ENCODE data around the gene SLC43A1.
"Not testable (repeated sequence)": the region's sequence is repeated elsewhere in the genome, so short reads cannot be mapped to it uniquely, and the experiment has no call there.

SLC43A1 gene

DNA sequence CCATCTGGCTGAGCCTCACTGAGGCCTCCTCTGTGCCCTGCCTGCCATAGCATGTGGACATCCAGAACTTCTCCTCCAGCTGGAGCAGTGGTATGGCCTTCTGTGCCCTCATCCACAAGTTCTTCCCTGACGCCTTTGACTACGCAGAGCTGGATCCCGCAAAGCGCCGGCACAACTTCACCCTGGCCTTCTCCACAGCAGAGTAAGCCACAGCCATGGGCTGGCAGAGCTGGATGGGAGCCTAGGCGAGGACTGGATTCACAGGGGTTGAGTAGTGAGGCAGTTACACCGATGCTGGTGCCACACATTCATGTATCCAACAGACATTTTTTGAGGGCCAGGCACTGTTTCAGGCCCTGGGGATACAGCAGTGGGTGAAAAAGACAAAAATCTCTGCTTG, 30.9 kb upstream of the SLC43A1 start:
- no peaks in the 10 kb centered on the region for H3K9me3 ChIP-seq (ENCODE audit: control insufficient read depth, insufficient read depth, low read length)
- H3K27ac ChIP-seq (ENCODE audit: low read length) = no peak overlapping the region
- no peak for DNase-seq (ENCODE audit: low read depth, low spot score)
- H3K27me3 ChIP-seq (ENCODE audit: control insufficient read depth, insufficient read depth, low read length) = no peaks in the 10 kb centered on the region
- H3K4me1 ChIP-seq (ENCODE audit: control insufficient read depth, insufficient read depth, low read length) = peaks cover 5% of the 10 kb centered on the region; the same call in 1 of the 2 replicates
- no CpG with 5 or more reads among the region's 7 CpGs for WGBS (ENCODE audit: insufficient coverage, insufficient read length)
- no peak overlapping the region for H3K4me3 ChIP-seq (ENCODE audit: low read length)
- peaks cover 7% of the 10 kb centered on the region; the same call in 1 of the 2 replicates for H3K36me3 ChIP-seq (ENCODE audit: control insufficient read depth, insufficient read depth, low read length)

DNA sequence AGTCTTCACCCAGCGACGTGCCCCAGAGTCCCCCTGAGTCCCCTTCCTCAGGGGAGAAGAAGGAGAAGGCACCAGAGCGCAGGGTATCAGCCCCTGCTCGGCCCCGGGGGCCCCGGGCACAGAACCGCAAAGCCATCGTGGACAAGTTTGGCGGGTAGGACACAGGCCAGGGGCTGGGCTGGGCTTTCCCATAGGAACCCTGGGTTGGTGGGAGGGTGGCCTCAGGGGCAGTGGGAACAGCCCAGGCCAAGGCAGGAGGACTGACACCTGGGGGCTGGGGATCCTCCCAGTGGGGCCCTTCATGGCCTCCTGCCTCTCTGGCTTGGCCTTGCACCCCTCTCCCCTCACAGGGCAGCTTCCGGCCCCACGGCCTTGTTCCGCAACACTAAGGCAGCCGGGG, 30.4 kb upstream of the SLC43A1 start:
- no peak for DNase-seq (ENCODE audit: low read depth, low spot score)
- H3K4me3 ChIP-seq (ENCODE audit: low read length) = no peak overlapping the region
- no peaks in the 10 kb centered on the region for H3K27me3 ChIP-seq (ENCODE audit: control insufficient read depth, insufficient read depth, low read length)
- no peaks in the 10 kb centered on the region for H3K9me3 ChIP-seq (ENCODE audit: control insufficient read depth, insufficient read depth, low read length)
- peaks cover 5% of the 10 kb centered on the region; the same call in 1 of the 2 replicates for H3K4me1 ChIP-seq (ENCODE audit: control insufficient read depth, insufficient read depth, low read length)
- H3K36me3 ChIP-seq (ENCODE audit: control insufficient read depth, insufficient read depth, low read length) = peaks cover 7% of the 10 kb centered on the region; the same call in 1 of the 2 replicates
- WGBS (ENCODE audit: insufficient coverage, insufficient read length) = no CpG with 5 or more reads among the region's 13 CpGs
- no peak overlapping the region for H3K27ac ChIP-seq (ENCODE audit: low read length)

- no peak overlapping the region for H3K4me3 ChIP-seq (ENCODE audit: low read length)
- H3K9me3 ChIP-seq (ENCODE audit: control insufficient read depth, insufficient read depth, low read length) = no peaks in the 10 kb centered on the region
- no CpG with 5 or more reads among the region's 6 CpGs for WGBS (ENCODE audit: insufficient coverage, insufficient read length)
- H3K4me1 ChIP-seq (ENCODE audit: control insufficient read depth, insufficient read depth, low read length) = peaks cover 5% of the 10 kb centered on the region; the same call in 1 of the 2 replicates
- H3K36me3 ChIP-seq (ENCODE audit: control insufficient read depth, insufficient read depth, low read length) = no peaks in the 10 kb centered on the region
- no peak for DNase-seq (ENCODE audit: low read depth, low spot score)
- no peak overlapping the region for H3K27ac ChIP-seq (ENCODE audit: low read length)
- H3K27me3 ChIP-seq (ENCODE audit: control insufficient read depth, insufficient read depth, low read length) = no peaks in the 10 kb centered on the region
Measured at GRCh38 chr11:57544566-57544965, 29.1 kb upstream of the SLC43A1 start.

- Histone ChIP-seq H3K27ac (ENCODE audit: low read length) (no peak overlapping the region), H3K9me3 (ENCODE audit: control insufficient read depth, insufficient read depth, low read length) (no peaks in the 10 kb centered on the region), H3K36me3 (ENCODE audit: control insufficient read depth, insufficient read depth, low read length) (no peaks in the 10 kb centered on the region), H3K27me3 (ENCODE audit: control insufficient read depth, insufficient read depth, low read length) (no peaks in the 10 kb centered on the region), H3K4me3 (ENCODE audit: low read length) (no peak overlapping the region), H3K4me1 (ENCODE audit: control insufficient read depth, insufficient read depth, low read length) (peaks cover 5% of the 10 kb centered on the region; the same call in 1 of the 2 replicates)
- no CpG with 5 or more reads among the region's 6 CpGs for WGBS (ENCODE audit: insufficient coverage, insufficient read length)
- no peak for DNase-seq (ENCODE audit: low read depth, low spot score)
Measured at GRCh38 chr11:57543593-57543992, 28.1 kb upstream of the SLC43A1 start.

GRCh38 chr11:57542582-57542981, 27.1 kb upstream of the SLC43A1 start:
- no peak overlapping the region for H3K27ac ChIP-seq (ENCODE audit: low read length)
- no peaks in the 10 kb centered on the region for H3K36me3 ChIP-seq (ENCODE audit: control insufficient read depth, insufficient read depth, low read length)
- peaks cover 7% of the 10 kb centered on the region; the same call in 1 of the 2 replicates for H3K4me1 ChIP-seq (ENCODE audit: control insufficient read depth, insufficient read depth, low read length)
- no peak for DNase-seq (ENCODE audit: low read depth, low spot score)
- WGBS (ENCODE audit: insufficient coverage, insufficient read length) = no CpG with 5 or more reads among the region's 4 CpGs
- H3K9me3 ChIP-seq (ENCODE audit: control insufficient read depth, insufficient read depth, low read length) = no peaks in the 10 kb centered on the region
- H3K4me3 ChIP-seq (ENCODE audit: low read length) = no peak overlapping the region
- H3K27me3 ChIP-seq (ENCODE audit: control insufficient read depth, insufficient read depth, low read length) = no peaks in the 10 kb centered on the region

DNA sequence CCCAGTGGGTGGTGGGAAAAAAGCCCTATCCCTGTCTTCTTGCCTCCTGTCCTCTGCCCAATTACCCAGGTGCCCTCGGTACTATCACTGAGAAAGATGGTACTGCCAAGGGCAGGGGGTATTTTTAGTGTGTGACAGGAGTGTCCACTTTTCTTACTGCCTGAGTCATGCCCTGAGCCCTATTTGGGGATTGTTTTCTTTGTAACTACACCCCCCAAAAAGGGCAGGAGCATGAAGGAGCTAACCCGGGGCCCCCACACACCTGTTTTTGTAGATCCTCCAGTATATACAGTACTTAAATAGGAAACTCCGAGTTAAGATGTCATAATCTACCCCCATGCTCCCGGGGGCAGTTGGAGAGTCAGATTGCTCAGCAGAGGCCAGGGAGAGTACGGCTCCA, 25.7 kb upstream of the SLC43A1 start:
- H3K36me3 ChIP-seq (ENCODE audit: control insufficient read depth, insufficient read depth, low read length) = no peaks in the 10 kb centered on the region
- peaks cover 11% of the 10 kb centered on the region for H3K4me1 ChIP-seq (ENCODE audit: control insufficient read depth, insufficient read depth, low read length)
- H3K4me3 ChIP-seq (ENCODE audit: low read length) = no peak overlapping the region
- no peaks in the 10 kb centered on the region for H3K27me3 ChIP-seq (ENCODE audit: control insufficient read depth, insufficient read depth, low read length)
- no CpG with 5 or more reads among the region's 5 CpGs for WGBS (ENCODE audit: insufficient coverage, insufficient read length)
- H3K9me3 ChIP-seq (ENCODE audit: control insufficient read depth, insufficient read depth, low read length) = no peaks in the 10 kb centered on the region
- H3K27ac ChIP-seq (ENCODE audit: low read length) = no peak overlapping the region
- DNase-seq (ENCODE audit: low read depth, low spot score) = no peak

DNA sequence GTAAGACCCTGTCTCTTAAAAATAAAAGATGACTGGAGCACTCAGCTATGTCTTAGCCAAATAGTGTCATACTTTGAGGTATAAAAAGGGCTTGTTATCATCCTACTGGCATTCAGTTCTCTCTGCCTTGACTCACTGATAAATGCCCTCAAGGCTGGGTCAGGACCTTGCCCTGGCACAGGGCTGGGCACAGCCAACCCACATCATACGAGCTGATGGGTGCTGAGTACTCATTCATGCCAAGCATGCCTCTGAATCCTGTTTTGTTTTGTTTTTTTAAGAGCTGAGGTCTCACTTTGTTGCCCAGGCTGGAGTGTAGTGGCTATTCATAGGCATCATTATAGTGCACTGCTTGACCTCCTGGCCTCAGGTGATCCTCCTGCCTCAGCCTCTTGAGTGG, 23.8 kb upstream of the SLC43A1 start:
- Histone ChIP-seq H3K27ac (ENCODE audit: low read length) (no peak overlapping the region), H3K9me3 (ENCODE audit: control insufficient read depth, insufficient read depth, low read length) (no peaks in the 10 kb centered on the region), H3K4me3 (ENCODE audit: low read length) (no peak overlapping the region), H3K4me1 (ENCODE audit: control insufficient read depth, insufficient read depth, low read length) (peaks cover 11% of the 10 kb centered on the region), H3K27me3 (ENCODE audit: control insufficient read depth, insufficient read depth, low read length) (no peaks in the 10 kb centered on the region), H3K36me3 (ENCODE audit: control insufficient read depth, insufficient read depth, low read length) (no peaks in the 10 kb centered on the region)
- no peak for DNase-seq (ENCODE audit: low read depth, low spot score)
- no CpG with 5 or more reads among the region's 1 CpG for WGBS (ENCODE audit: insufficient coverage, insufficient read length)

GRCh38 chr11:57536947-57537619, 21.6 kb upstream of the SLC43A1 start, which contains the start of gene SMTNL1:
TSS of gene SMTNL1 (plus strand) at chr11:57537595. CDS start at chr11:57542643, 5,048 bp downstream.
- no peaks in the 10 kb centered on the region for H3K27me3 ChIP-seq (ENCODE audit: control insufficient read depth, insufficient read depth, low read length)
- DNase-seq (ENCODE audit: low read depth, low spot score) = no peak
- no CpG with 5 or more reads among the region's 14 CpGs for WGBS (ENCODE audit: insufficient coverage, insufficient read length)
- H3K27ac ChIP-seq (ENCODE audit: low read length) = no peak within 1 kb of the TSS
- H3K4me1 ChIP-seq (ENCODE audit: control insufficient read depth, insufficient read depth, low read length) = peaks cover 5% of the 10 kb centered on the region
- no peaks in the 10 kb centered on the region for H3K36me3 ChIP-seq (ENCODE audit: control insufficient read depth, insufficient read depth, low read length)
- no peaks in the 10 kb centered on the region for H3K9me3 ChIP-seq (ENCODE audit: control insufficient read depth, insufficient read depth, low read length)
- H3K4me3 ChIP-seq (ENCODE audit: low read length) = no peak within 1 kb of the TSS

GRCh38 chr11:57534449-57534848, 18.9 kb upstream of the SLC43A1 start:
- H3K36me3 ChIP-seq (ENCODE audit: control insufficient read depth, insufficient read depth, low read length); H3K4me1 ChIP-seq (ENCODE audit: control insufficient read depth, insufficient read depth, low read length); H3K4me3 ChIP-seq (ENCODE audit: low read length); H3K9me3 ChIP-seq (ENCODE audit: control insufficient read depth, insufficient read depth, low read length); DNase-seq (ENCODE audit: low read depth, low spot score); H3K27me3 ChIP-seq (ENCODE audit: control insufficient read depth, insufficient read depth, low read length); H3K27ac ChIP-seq (ENCODE audit: low read length): not testable (repeated sequence)
- WGBS (ENCODE audit: insufficient coverage, insufficient read length) = no CpG with 5 or more reads among the region's 7 CpGs

- Histone ChIP-seq H3K9me3 (ENCODE audit: control insufficient read depth, insufficient read depth, low read length) (no peaks in the 10 kb centered on the region), H3K4me1 (ENCODE audit: control insufficient read depth, insufficient read depth, low read length) (no peaks in the 10 kb centered on the region), H3K36me3 (ENCODE audit: control insufficient read depth, insufficient read depth, low read length) (0 out of 2 replicates have a peak, but pooled peaks cover 4% of the 10 kb centered on the region), H3K27ac (ENCODE audit: low read length) (no peak within 1 kb of the TSS), H3K4me3 (ENCODE audit: low read length) (peak within 1 kb of the TSS; percentile 72), H3K27me3 (ENCODE audit: control insufficient read depth, insufficient read depth, low read length) (no peaks in the 10 kb centered on the region)
- no CpG with 5 or more reads among the region's 49 CpGs for WGBS (ENCODE audit: insufficient coverage, insufficient read length)
- peak; percentile 94 for DNase-seq (ENCODE audit: low read depth, low spot score)
Measured at GRCh38 chr11:57530596-57531507, 15.3 kb upstream of the SLC43A1 start, which contains the start of gene TIMM10. TSS of gene TIMM10 (minus strand) at chr11:57530754. CDS start at chr11:57530189, 565 bp downstream.

Data from iPS DF 6.9 (cell line).